Peyer's patch (tissue), 4 donors: ENCODE measurements around the gene CHCHD2.

Experiments
- POLR2A ChIP-seq, 2 donors: fragments of 450-650 bp; IDR thresholded peaks; one replicate each; pipeline ENCODE4 v1.5.1; 2017; ENCODE audit warnings: antibody characterized with exemption in 2 of 2, mild to moderate bottlenecking in 2 of 2, moderate library complexity in 2 of 2
- TF ChIP-seq, protein P1 (sequence below), 6 experiments: fragments of 450-650 bp in 4 of 6; fragments of 200-600 bp in 2 of 6; sonication (generic) in 1 of 6; IDR thresholded peaks; one replicate each; pipeline ENCODE4 v1.5.1; 2017 to 2019; ENCODE audit warnings: antibody characterized with exemption in 6 of 6, mild to moderate bottlenecking in 3 of 6, moderate library complexity in 1 of 6

DNA sequence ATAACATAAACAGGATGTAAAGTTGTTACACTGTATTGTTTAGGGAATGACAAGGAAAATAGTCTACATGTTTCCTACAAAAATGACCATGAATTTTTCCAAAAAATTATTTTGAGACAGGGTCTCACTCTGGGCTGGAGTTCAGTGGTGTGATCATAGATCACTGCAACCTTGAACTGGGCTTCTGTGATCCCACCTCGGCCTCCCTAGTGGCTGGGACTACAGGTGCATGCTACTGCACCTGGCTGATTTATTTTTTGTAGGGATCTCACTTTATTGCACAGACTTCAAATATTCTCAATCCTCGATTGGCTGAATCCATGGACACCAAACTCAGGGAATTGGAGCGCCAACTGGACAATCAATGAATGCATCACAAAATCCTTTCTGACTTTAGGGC is 6.6 kb downstream of the CHCHD2 start:
- TF ChIP-seq, protein P1, sequence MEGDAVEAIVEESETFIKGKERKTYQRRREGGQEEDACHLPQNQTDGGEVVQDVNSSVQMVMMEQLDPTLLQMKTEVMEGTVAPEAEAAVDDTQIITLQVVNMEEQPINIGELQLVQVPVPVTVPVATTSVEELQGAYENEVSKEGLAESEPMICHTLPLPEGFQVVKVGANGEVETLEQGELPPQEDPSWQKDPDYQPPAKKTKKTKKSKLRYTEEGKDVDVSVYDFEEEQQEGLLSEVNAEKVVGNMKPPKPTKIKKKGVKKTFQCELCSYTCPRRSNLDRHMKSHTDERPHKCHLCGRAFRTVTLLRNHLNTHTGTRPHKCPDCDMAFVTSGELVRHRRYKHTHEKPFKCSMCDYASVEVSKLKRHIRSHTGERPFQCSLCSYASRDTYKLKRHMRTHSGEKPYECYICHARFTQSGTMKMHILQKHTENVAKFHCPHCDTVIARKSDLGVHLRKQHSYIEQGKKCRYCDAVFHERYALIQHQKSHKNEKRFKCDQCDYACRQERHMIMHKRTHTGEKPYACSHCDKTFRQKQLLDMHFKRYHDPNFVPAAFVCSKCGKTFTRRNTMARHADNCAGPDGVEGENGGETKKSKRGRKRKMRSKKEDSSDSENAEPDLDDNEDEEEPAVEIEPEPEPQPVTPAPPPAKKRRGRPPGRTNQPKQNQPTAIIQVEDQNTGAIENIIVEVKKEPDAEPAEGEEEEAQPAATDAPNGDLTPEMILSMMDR (IDR thresholded peaks at IDR 0.05): no peak
- no peak for TF ChIP-seq POLR2A (IDR thresholded peaks at IDR 0.05)
